NCI-H345 (cell line): ENCODE results near the gene FAM131C.
A peak's percentile ranks its signal among the peaks of the same experiment; 100 is the strongest.
"Not testable (repeated sequence)": the region's sequence is repeated elsewhere in the genome, so short reads cannot be mapped to it uniquely, and the experiment has no call there.

Source experiments
- DNase-seq: peaks from one replicate; lab custom pipeline; 2025; lab: John Stamatoyannopoulos, UW

The FAM131C gene

GRCh38 chr1:16076031-16076864 lies 2.8 kb upstream of the FAM131C start:
- DNase-seq = no peak

DNA sequence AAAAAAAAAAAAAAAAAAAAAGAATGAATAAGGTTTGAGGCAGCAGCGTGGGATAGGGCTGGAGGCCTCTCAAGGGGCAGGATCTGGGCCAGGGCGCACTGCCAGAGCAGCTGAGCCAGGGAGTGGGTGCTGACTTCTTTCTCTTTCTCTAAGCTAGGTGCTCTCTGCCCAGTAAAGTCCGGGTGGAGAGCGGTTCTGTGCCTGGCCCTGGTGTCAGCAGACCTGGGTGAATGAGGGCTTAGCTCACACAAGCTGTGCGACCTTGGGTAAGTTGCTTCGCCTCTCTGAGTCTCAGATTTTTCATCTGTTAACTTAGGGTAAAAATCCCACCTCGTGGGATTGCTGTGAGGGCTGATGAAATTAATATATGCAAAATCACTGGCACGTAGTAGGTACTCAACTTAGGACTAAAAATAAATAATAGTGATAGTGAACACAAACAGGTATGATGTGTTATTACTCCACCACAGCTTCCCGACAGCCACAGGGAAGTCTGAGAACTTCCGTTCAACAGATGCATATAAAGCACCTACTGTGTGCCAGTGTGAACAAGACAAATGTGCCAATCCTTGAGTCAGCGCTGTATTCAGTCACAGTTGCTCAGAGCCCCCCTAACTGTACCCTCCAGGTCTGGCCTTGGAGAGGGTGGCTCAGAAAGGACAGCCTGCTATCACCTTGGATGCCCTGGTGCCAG lies 2.0 kb upstream of the FAM131C start:
- no peak for DNase-seq

GRCh38 chr1:16074217-16074616 lies 766 bp upstream of the FAM131C start:
- DNase-seq = no peak

- no peak for DNase-seq
Observed at GRCh38 chr1:16072616-16073484, 601 bp downstream of the FAM131C start.

- DNase-seq = no peak
Observed at GRCh38 chr1:16072095-16072494, 1.4 kb downstream of the FAM131C start.

- no peak for DNase-seq
Observed at GRCh38 chr1:16071614-16072013, 1.8 kb downstream of the FAM131C start.

- no peak for DNase-seq
Observed at GRCh38 chr1:16070640-16071355, 2.7 kb downstream of the FAM131C start.

GRCh38 chr1:16068356-16069270 lies 4.8 kb downstream of the FAM131C start:
- DNase-seq = no peak

DNA sequence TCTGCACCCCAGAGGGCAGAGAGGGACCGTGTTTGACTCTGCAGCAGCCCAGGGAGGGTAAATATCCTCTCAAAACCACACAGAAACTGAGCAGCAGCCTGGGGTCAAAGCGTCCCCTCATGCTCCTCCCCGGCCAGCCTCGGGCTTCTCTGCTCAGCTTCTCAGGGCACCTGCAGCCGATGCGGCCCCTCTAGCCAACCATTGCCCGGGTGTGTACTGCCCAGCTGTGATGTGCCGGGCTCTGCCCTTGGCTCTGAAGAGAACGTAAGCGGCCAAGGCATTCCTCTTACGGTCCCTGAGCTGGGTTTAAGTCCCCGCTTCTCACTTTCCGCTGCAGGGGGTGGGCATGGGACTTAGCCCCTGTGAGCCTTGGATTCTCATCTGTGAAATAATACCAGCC lies 5.5 kb downstream of the FAM131C start:
- no peak for DNase-seq

DNA sequence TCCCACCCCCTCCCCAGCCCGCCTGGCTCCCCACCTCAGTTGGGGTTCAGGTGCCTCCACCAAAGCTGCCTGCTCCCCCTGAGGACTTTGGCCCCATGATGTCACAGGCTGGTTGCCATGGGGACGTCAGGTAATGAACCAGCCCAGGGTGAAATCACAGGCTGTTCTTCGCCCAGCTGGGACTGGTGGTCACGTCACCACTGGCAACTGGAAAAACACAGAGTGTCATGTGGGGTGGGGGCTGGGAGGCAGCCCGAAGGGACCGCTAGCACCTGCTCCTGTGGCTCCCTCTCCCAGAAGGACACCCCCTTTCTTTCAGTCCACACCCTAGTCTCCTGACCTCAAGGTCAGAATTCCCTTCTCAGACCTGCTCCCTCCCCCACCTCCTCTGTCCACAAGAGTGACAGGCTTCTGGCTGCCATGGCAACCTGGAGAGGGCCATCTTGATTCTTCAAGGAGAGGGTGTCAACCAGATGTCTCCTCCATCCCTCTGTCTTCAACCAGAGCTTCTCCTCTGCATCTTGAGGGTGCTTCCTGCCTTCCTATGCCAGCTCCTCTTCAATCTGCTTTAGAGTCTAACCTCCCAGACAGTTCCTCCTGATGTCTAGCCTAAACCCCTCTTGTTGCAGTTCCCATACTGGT lies 6.2 kb downstream of the FAM131C start:
- DNase-seq = peak; percentile 16

DNA sequence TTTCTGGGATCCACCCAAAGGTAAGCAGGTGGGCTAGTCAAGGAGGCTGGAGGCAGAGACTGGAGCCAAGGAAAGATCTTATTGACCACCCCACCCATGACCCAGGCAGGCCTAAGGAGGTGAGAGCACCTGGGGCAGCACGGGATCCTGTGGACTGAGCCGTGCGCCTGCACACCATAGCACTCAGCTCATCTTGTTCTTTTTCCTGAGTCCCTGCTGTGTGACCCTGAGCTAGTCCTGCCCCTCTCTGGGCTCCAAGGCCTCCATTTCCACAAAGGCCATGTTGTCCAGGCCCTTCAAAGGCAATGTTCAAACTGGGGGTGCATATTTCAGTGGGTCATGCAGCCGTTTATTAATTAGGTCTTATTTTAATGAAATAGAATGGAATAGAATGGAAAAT lies 7.2 kb downstream of the FAM131C start:
- no peak for DNase-seq

- DNase-seq = no peak
Observed at GRCh38 chr1:16065269-16065576, 8.2 kb downstream of the FAM131C start.

- DNase-seq = no peak
Observed at GRCh38 chr1:16064536-16065268, 8.7 kb downstream of the FAM131C start.

GRCh38 chr1:16063921-16064320 lies 9.5 kb downstream of the FAM131C start:
- DNase-seq = no peak

- DNase-seq = no peak
Observed at GRCh38 chr1:16063226-16063829, 10.1 kb downstream of the FAM131C start.

DNA sequence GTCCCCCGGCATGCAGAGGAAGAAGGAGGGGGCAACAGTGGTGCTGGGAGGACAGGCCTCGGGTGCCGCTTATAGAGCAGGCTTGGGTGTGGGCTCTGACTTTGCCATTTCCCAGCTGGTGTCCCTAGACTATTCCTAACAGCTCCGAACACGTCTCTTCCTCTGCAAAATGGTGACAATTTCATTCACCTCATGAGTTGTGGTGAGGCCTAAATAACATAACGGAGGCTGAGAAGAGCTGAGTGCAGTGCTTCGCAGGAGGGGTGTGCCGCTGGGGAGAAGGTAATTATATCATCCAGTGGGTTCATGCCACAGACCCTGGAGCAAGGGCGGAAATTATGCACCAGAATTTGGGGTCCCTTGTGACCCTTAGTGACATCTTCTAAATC lies 10.8 kb downstream of the FAM131C start:
- not testable (repeated sequence) for DNase-seq

DNA sequence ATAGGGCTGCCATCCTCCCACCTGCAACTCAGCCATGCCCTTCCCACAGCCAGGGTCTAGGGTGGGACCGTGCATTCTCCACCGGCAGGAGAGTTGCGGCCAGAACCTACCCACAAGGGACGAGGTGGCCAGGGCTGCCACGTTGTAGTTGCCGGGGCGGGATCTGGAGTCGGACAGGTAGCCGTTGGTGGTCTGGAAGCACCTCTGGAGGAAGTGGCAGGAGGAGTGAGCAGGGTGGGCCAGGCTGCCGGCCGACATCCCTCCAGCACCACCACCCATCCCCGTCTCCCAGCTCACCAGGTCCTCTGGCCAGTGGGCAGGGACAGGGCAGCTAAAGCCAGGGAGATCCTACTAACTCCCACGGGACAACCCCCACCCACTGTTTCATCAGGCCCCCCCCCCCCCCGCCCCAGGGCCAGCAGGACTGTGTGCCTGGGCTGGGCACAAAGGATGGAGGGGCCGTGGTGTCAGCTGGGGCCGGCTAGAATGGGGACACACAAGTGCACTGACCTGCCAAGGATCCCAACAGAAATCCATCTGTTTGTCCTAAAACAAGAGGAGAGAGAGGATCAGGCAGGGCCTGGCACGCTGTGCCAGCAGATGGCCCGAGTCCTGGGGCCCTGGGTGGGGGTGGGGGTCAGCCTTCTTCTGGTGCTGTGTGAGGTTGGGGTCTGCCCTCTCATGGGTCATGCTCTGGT lies 11.3 kb downstream of the FAM131C start:
- DNase-seq = not testable (repeated sequence)

DNA sequence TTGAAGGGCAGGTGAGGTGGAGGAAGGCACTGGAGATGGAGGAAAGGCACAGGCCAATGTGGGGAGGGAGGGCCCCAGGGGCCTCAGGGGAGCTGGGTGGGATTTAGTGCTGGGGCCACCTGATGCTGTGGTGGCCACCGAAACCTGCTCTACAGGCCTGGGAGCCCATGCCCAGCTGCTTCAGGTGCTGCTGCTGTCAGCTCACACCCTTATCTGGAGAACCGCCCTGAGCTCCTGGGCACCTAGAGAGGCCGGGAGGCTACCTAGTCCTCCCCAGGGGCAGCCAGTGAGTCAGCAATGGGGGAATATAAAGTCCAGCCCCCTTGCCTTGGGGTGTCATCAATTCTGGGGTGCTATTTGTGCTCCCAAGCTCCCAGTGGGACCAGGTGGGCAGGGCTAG lies 12.2 kb downstream of the FAM131C start:
- peak; percentile 27 for DNase-seq
